Prostate gland (tissue), 2 donors: Measurements from ENCODE around the gene NBPF11.

Experiments
- POLR2A ChIP-seq: fragments of 450-650 bp; IDR thresholded peaks from one replicate; pipeline ENCODE4 v1.6.1; 2016; ENCODE audit warnings: antibody characterized with exemption, mild to moderate bottlenecking
- POLR2AphosphoS5 ChIP-seq: sonication (generic); formaldehyde crosslinking; IDR thresholded peaks from one replicate; pipeline ENCODE4 v1.6.1; 2017; ENCODE audit warnings: antibody characterized with exemption
- TF ChIP-seq, protein P1 (sequence below), 4 experiments: fragments of 200-600 bp in 2 of 4; fragments of 450-650 bp in 2 of 4; sonication (generic) in 2 of 4; IDR thresholded peaks; 1 replicate in 3 of 4; 2 replicates in 1 of 4; pipeline ENCODE4 v1.5.1; 2016 to 2019; ENCODE audit warnings: antibody characterized with exemption in 4 of 4, mild to moderate bottlenecking in 2 of 4, moderate library complexity in 2 of 4

DNA sequence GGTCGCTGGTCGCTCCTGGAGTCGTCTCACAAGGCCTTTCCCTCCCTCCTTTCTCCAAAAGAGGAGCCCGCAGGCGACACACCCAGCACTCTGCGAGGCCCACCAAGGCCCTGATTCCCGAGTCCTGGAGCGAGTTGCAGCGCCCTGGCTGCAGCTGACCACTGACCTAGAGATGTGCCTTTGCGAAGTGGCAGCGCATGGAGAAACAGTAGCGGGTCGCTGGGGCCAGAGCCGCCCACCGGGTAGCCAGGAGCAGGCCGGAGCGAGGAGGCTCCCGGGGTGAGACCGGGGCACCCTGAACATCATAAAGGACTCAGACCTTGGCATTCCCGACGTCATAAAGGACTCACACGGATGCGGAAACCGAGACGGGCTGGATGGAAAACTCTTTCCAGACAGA is 10.3 kb upstream of the NBPF11 start:
- TF ChIP-seq, protein P1, sequence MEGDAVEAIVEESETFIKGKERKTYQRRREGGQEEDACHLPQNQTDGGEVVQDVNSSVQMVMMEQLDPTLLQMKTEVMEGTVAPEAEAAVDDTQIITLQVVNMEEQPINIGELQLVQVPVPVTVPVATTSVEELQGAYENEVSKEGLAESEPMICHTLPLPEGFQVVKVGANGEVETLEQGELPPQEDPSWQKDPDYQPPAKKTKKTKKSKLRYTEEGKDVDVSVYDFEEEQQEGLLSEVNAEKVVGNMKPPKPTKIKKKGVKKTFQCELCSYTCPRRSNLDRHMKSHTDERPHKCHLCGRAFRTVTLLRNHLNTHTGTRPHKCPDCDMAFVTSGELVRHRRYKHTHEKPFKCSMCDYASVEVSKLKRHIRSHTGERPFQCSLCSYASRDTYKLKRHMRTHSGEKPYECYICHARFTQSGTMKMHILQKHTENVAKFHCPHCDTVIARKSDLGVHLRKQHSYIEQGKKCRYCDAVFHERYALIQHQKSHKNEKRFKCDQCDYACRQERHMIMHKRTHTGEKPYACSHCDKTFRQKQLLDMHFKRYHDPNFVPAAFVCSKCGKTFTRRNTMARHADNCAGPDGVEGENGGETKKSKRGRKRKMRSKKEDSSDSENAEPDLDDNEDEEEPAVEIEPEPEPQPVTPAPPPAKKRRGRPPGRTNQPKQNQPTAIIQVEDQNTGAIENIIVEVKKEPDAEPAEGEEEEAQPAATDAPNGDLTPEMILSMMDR (IDR thresholded peaks at IDR 0.05): no peak
- TF ChIP-seq POLR2A (no peak), POLR2AphosphoS5 (no peak)
